ENCODE results near the gene ZNF689. TPM values are rescaled to one million over a fixed set of nuclear protein-coding genes. Genes with fewer than 3 reads are reported as not detected.

Gene ZNF689
- total RNA-seq, 1 experiment from 2014 or later = 21.1 TPM

DNA sequence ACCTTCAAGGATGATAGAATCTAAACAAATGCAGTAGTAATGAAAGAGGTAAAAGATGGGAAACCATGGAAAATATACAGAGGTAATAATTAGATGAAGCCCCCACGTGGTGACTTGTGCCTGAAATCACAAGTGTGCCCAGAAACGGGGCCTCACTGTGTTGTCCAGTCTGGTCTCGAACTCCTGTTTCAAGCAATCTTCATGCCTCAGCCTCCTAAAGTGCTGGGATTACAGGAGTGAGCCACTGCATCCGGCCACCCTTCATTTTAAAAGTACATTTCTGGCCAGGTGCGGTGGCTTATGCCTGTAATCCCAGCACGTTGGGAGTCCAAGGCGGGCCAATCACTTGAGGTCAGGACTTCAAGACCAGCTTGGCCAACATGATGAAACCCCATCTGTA lies 26.4 kb upstream of the ZNF689 start:
- Histone ChIP-seq H3K27ac (ENCODE audit: insufficient read length, low read depth, low read length) (no peak overlapping the region), H3K23ac (ENCODE audit: insufficient read length, low read depth, low read length) (no peak overlapping the region), H3T11ph (ENCODE audit: low read length) (no peak overlapping the region), H4K91ac (ENCODE audit: insufficient read length, low read depth, low read length) (no peak overlapping the region), H4K8ac (replicated peaks; ENCODE audit: insufficient read length, low read depth, low read length) (no peak overlapping the region), H3K18ac (ENCODE audit: insufficient read length, low read depth, low read length) (no peak overlapping the region), H3K4me2 (ENCODE audit: insufficient read depth, insufficient read length, low read length) (no peak overlapping the region), H3K4ac (ENCODE audit: low read depth, low read length) (no peak overlapping the region), H2BK120ac (ENCODE audit: low read depth, low read length, poor library complexity, severe bottlenecking) (no peak overlapping the region), H3K4me1 (ENCODE audit: insufficient read depth, low read length) (no peaks in the 10 kb centered on the region), H3K79me2 (ENCODE audit: insufficient read depth, low read length) (no peaks in the 10 kb centered on the region), H3K9ac (ENCODE audit: extremely low read depth, insufficient read length, low read length) (no peak overlapping the region), H4K20me1 (ENCODE audit: control insufficient read depth, insufficient read depth, insufficient read length) (no peaks in the 10 kb centered on the region), H2BK15ac (ENCODE audit: low read depth, low read length) (no peak overlapping the region), H2BK20ac (ENCODE audit: low read depth, low read length, poor library complexity, severe bottlenecking) (no peak overlapping the region), H3K27me3 (ENCODE audit: insufficient read depth, low read length) (no peaks in the 10 kb centered on the region), H3K79me1 (ENCODE audit: insufficient read depth, low read depth, low read length, poor library complexity, severe bottlenecking) (no peaks in the 10 kb centered on the region), H3K23me2 (ENCODE audit: insufficient read length, low read depth, low read length, poor library complexity, severe bottlenecking) (no peaks in the 10 kb centered on the region), H2BK5ac (ENCODE audit: insufficient read length, low read length) (no peak overlapping the region), H2BK12ac (ENCODE audit: insufficient read length, low read depth, low read length) (no peak overlapping the region), H2AFZ (ENCODE audit: low read length) (no peak overlapping the region), H3K14ac (ENCODE audit: insufficient read depth, low read length) (no peak overlapping the region), H3K56ac (ENCODE audit: insufficient read length, low read depth, low read length) (no peak overlapping the region), H2AK5ac (ENCODE audit: insufficient read length, low read length) (no peak overlapping the region), H3K9me3 (ENCODE audit: control insufficient read depth, low read depth, low read length) (no peaks in the 10 kb centered on the region), H4K5ac (ENCODE audit: insufficient read length, low read depth, low read length) (no peak overlapping the region)
- H3K9me3 Mint-ChIP-seq = no peaks in the 10 kb centered on the region
- WGBS (ENCODE audit: extremely low coverage, insufficient read length, low lambda C conversion rate) = no CpG with 5 or more reads among the region's 7 CpGs
- H3K27ac Mint-ChIP-seq = no peak overlapping the region
- no peaks in the 10 kb centered on the region; a peak in 1 of 7 replicates for H3K36me3 Mint-ChIP-seq (ENCODE audit: insufficient read depth in 1 of 3, low read depth in 3 of 3)
- DNase-seq = no peak
- peaks cover 15% of the 10 kb centered on the region for H3K27me3 Mint-ChIP-seq (ENCODE audit: low read depth)
- peaks cover 8% of the 10 kb centered on the region in 2 experiments for H3K4me1 Mint-ChIP-seq
- TF ChIP-seq, protein P1, sequence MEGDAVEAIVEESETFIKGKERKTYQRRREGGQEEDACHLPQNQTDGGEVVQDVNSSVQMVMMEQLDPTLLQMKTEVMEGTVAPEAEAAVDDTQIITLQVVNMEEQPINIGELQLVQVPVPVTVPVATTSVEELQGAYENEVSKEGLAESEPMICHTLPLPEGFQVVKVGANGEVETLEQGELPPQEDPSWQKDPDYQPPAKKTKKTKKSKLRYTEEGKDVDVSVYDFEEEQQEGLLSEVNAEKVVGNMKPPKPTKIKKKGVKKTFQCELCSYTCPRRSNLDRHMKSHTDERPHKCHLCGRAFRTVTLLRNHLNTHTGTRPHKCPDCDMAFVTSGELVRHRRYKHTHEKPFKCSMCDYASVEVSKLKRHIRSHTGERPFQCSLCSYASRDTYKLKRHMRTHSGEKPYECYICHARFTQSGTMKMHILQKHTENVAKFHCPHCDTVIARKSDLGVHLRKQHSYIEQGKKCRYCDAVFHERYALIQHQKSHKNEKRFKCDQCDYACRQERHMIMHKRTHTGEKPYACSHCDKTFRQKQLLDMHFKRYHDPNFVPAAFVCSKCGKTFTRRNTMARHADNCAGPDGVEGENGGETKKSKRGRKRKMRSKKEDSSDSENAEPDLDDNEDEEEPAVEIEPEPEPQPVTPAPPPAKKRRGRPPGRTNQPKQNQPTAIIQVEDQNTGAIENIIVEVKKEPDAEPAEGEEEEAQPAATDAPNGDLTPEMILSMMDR (conservative IDR thresholded peaks at IDR 0.05) = no peak
- H3K4me3 Mint-ChIP-seq = peak overlapping the region in 1 of 2 experiments; percentile 49; a peak in 1 of 5 replicates

Measured in H9 (cell line).